ENCODE results near the gene ZNF337. TPM values are rescaled to one million over a fixed set of nuclear protein-coding genes. Genes with fewer than 3 reads are reported as not detected.

Gene ZNF337
- total and polyA plus RNA-seq, 2 donors (not counting 3 experiments of a cell fraction or from before 2014, with no cell fraction given) = 8.5 to 16.7 TPM

DNA sequence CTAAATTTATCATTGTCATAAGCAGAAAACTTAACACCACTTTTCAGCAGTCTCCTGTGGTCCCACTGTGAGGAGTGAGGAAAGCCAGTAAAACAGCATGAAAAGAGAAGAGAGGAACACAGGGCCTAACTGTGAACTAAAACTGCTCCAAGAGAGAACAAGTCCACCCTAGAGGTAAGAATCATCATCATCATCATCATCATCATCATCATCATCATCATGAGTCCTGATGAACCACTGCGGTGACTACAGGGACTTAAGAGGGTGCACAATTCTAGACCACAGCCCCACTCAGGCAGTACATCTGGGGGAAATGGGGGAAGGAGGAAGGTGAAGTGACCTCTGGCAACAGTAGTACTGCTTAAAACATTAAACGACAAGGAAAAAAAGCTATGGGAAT, 13.6 kb downstream of the ZNF337 start:
- no peak overlapping the region for H3K4me2 ChIP-seq (ENCODE audit: insufficient read depth, low read length)
- POLR2A ChIA-PET = no interaction called here
- dilution Hi-C loops (cut with MboI; ENCODE audit: extremely low pct_ligation_motif_present, low sequenced_read_pairs) = no loop called here
- H3K27ac ChIP-seq (ENCODE audit: insufficient read depth, low read depth, low read length) = no peak overlapping the region
- no peaks in the 10 kb centered on the region for H3K27me3 ChIP-seq (ENCODE audit: control insufficient read depth in 2 of 2, insufficient read depth in 2 of 2, low read length in 2 of 2)
- DNase-seq (ENCODE audit: low read depth, low spot score) = no peak
- H3K9me3 ChIP-seq (replicated peaks; ENCODE audit: control insufficient read depth, insufficient read depth, low read length) = no peaks in the 10 kb centered on the region
- no peak for FAIRE-seq
- H3K4me1 ChIP-seq (ENCODE audit: control insufficient read depth, extremely low read depth, insufficient read depth, low read length) = no peaks in the 10 kb centered on the region
- no TSS peak for BruUV-seq (replicated peaks)
- H3K4me3 ChIP-seq (replicated peaks in 1 of 3; ENCODE audit: insufficient read depth in 1 of 3, low read depth in 1 of 3, low read length in 3 of 3) = no peak overlapping the region
- no peak overlapping the region for H3K9ac ChIP-seq (replicated peaks; ENCODE audit: extremely low read depth, insufficient read depth, low read length)
- intact Hi-C loops (cut with micrococcal nuclease) = no loop called here
- H4K20me1 ChIP-seq (replicated peaks; ENCODE audit: control insufficient read depth, extremely low read depth, insufficient read depth, low read length) = no peaks in the 10 kb centered on the region
- CTCF ChIA-PET = no interaction called here
- no peak for TF ChIP-seq EZH2 (IDR thresholded peaks at IDR 0.05; ENCODE audit: borderline replicate concordance, low read depth, low read length, severe bottlenecking)
- H3K9me1 ChIP-seq (replicated peaks; ENCODE audit: control insufficient read depth, extremely low read depth, insufficient read depth, low read length) = no peaks in the 10 kb centered on the region
- H2AFZ ChIP-seq (ENCODE audit: low read depth, low read length) = no peak overlapping the region
- peaks cover 8% of the 10 kb centered on the region in 2 experiments for H3K36me3 ChIP-seq (ENCODE audit: control insufficient read depth in 2 of 2, extremely low read depth in 1 of 2, insufficient read depth in 2 of 2, low read length in 2 of 2)
- peaks cover 3% of the 10 kb centered on the region for H3K79me2 ChIP-seq (ENCODE audit: control insufficient read depth, insufficient read depth, low read length)

DNA sequence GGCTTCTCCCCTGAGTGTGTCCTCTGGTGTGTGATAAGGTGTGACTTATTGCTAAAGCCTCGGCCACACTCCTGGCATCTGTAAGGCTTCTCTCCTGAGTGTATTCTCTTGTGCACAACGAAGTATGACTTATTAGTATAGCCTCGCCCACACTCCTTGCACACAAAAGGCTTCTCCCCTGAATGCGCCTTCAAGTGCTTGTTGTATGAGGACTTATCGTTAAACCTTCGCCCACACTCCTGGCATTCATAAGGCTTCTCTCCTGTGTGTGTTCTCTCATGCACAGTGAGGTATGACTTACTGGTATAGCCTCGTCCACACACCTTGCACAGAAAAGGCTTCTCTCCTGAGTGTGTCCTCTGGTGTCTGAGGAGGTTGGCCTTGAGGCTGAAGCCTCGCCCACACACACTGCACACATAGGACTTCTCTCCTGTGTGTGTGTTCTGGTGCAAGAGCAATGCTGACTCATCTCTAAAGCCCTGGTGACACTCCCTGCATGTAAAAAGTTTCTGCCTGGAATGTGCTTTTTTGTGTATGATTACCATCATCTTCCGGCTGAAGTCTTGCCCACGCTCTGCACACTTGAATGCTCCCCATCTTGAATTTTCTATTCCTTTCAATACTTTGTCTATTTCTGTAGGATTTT, 20.4 kb downstream of the ZNF337 start:
- intact Hi-C loops (cut with micrococcal nuclease) (no loop called here), dilution Hi-C loops (cut with MboI; ENCODE audit: extremely low pct_ligation_motif_present, low sequenced_read_pairs) (no loop called here)
- TF ChIP-seq EZH2 (IDR thresholded peaks at IDR 0.05; ENCODE audit: borderline replicate concordance, low read depth, low read length, severe bottlenecking) = no peak
- TF ChIP-seq, protein P1, sequence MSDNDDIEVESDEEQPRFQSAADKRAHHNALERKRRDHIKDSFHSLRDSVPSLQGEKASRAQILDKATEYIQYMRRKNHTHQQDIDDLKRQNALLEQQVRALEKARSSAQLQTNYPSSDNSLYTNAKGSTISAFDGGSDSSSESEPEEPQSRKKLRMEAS (IDR thresholded peaks at IDR 0.05; ENCODE audit: insufficient read depth, insufficient read length) = no peak
- no peak for TF ChIP-seq MYC (IDR thresholded peaks at IDR 0.05; ENCODE audit: low read depth, low read length)
- no peak overlapping the region for H3K4me2 ChIP-seq (ENCODE audit: insufficient read depth, low read length)
- no peak overlapping the region for H3K9ac ChIP-seq (replicated peaks; ENCODE audit: extremely low read depth, insufficient read depth, low read length)
- H3K4me3 ChIP-seq (replicated peaks in 1 of 3; ENCODE audit: insufficient read depth in 1 of 3, low read depth in 1 of 3, low read length in 3 of 3) = no peak overlapping the region
- no peaks in the 10 kb centered on the region for H3K9me1 ChIP-seq (replicated peaks; ENCODE audit: control insufficient read depth, extremely low read depth, insufficient read depth, low read length)
- H3K36me3 ChIP-seq (ENCODE audit: control insufficient read depth in 2 of 2, extremely low read depth in 1 of 2, insufficient read depth in 2 of 2, low read length in 2 of 2) = peaks cover 25 to 29% of the 10 kb centered on the region in 2 experiments
- no TSS peak for BruUV-seq (replicated peaks)
- H3K27me3 ChIP-seq (ENCODE audit: control insufficient read depth in 2 of 2, insufficient read depth in 2 of 2, low read length in 2 of 2) = no peaks in the 10 kb centered on the region
- CTCF ChIA-PET = no interaction called here
- FAIRE-seq (no peak), DNase-seq (ENCODE audit: low read depth, low spot score) (no peak)
- H3K79me2 ChIP-seq (ENCODE audit: control insufficient read depth, insufficient read depth, low read length) = no peaks in the 10 kb centered on the region
- H2AFZ ChIP-seq (ENCODE audit: low read depth, low read length) = no peak overlapping the region
- no peaks in the 10 kb centered on the region for H3K4me1 ChIP-seq (ENCODE audit: control insufficient read depth, extremely low read depth, insufficient read depth, low read length)
- H4K20me1 ChIP-seq (replicated peaks; ENCODE audit: control insufficient read depth, extremely low read depth, insufficient read depth, low read length) = no peaks in the 10 kb centered on the region
- no peaks in the 10 kb centered on the region for H3K9me3 ChIP-seq (replicated peaks; ENCODE audit: control insufficient read depth, insufficient read depth, low read length)
- no peak overlapping the region for H3K27ac ChIP-seq (ENCODE audit: insufficient read depth, low read depth, low read length)
- POLR2A ChIA-PET = no interaction called here

Measured in endothelial cell of umbilical vein (primary cell).